Measurements from ENCODE around the gene CPLANE1. TPM values are rescaled to one million over a fixed set of nuclear protein-coding genes. Genes with fewer than 3 reads are reported as not detected.

The CPLANE1 gene
- total RNA-seq, 1 donor from 2014 or later = 13.1 TPM

- H3K36me3 ChIP-seq = peaks cover 72 to 75% of the 10 kb centered on the region in 2 donors
- H3K27me3 ChIP-seq = no peaks in the 10 kb centered on the region
Measured at GRCh38 chr5:37060030-37060429, 189.1 kb downstream of the CPLANE1 start.

GRCh38 chr5:37056762-37057161 lies 192.4 kb downstream of the CPLANE1 start:
- Histone ChIP-seq H3K9me3 (no peaks in the 10 kb centered on the region), H3K27me3 (no peaks in the 10 kb centered on the region), H3K4me3 (no peak overlapping the region), H3K4me1 (no peaks in the 10 kb centered on the region), H3K36me3 (peaks cover 72 to 76% of the 10 kb centered on the region in 2 donors), H3K27ac (no peak overlapping the region)
- no peak for DNase-seq (ENCODE audit: low spot score in 2 of 2)
- intact Hi-C loops (cut with DNase I) = no loop called here
- no peak for TF ChIP-seq CTCF (IDR thresholded peaks at IDR 0.05)

More at GRCh38 chr5:37060030-37060429, 189.1 kb downstream of the CPLANE1 start:
- no peak overlapping the region for H3K4me3 ChIP-seq
- H3K27ac ChIP-seq = no peak overlapping the region
- DNase-seq (ENCODE audit: low spot score in 2 of 2) = no peak
- no peak for TF ChIP-seq CTCF (IDR thresholded peaks at IDR 0.05)
- no peaks in the 10 kb centered on the region for H3K9me3 ChIP-seq
- no peaks in the 10 kb centered on the region for H3K4me1 ChIP-seq
- intact Hi-C loops (cut with DNase I) = no loop called here

Other genes starting within 250 kb of the CPLANE1 start
- 62.3 TPM for gene NUP155, start 121.7 kb upstream of the CPLANE1 start, total RNA-seq
- gene WDR70, start 129.9 kb upstream of the CPLANE1 start, total RNA-seq = 8.7 TPM

All from ascending aorta (tissue), 2 donors.